ENCODE measurements around the gene RIMOC1.
"Not testable (repeated sequence)": the region's sequence is repeated elsewhere in the genome, so short reads cannot be mapped to it uniquely, and the experiment has no call there.

Gene RIMOC1

DNA sequence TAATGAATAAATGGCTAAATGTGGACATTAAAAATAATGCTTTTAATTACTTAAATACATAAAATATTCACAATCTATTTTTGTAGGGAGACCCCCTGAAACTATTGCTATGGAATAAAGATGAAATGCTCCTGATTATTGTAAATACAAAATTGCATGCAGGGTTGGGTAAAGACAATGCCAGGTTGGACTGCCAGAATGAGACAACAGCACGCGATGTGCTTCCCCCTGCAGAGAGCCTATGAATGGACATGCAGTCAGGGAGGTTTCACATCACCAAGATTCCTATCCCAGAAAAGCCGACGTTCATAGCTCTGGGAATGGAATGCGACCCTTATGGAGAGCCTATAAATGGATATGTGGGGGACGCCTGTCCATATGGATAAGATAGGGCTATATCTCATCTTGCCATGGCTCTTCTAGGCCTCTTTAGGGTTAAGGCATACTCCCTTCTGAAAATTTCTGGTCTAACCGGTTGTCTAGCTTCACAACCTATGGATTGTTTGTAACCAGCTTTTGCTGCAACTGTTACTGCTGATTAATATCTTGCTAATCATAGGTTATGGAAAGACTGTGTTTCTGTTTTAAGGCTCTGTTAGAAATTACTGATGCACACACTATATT lies 41.3 kb downstream of the RIMOC1 start:
- in situ Hi-C loops (cut with MboI; ENCODE audit: low sequenced_read_pairs): not testable (repeated sequence)

DNA sequence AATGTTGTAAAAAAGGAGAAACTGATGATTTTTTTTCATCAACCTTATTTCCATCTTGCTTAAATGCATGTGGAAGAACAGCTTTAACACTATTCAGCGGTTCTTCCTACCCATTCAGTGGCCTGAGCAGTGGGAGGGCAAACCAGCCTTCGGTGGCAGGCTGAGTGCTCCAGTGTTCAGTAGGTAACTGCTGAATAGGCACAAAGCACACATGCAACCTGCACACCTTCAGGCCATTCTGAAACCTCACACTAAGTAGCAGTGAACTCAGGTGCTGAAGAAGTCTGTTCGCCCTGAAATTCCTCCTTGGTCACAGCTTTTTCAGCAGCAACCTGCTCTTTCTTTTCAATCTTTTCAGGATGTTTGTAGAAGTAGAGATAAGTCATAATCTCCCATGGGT lies 47.1 kb downstream of the RIMOC1 start:
- in situ Hi-C loops (cut with MboI; ENCODE audit: low sequenced_read_pairs): no loop called here

Data from HL-60/S4 (cell line).